Lung (tissue), 12 donors: ENCODE measurements around the gene FAM163B. TPM values are rescaled to one million over a fixed set of nuclear protein-coding genes. Genes with fewer than 3 reads are reported as not detected.

Experiments
- ATAC-seq: fragments of 200-7000 bp; cut with Tn5 transposase; one replicate; pipeline ENCODE4 v1.9.1; 2020; ENCODE audit warnings: moderate number of reproducible peaks; ENCODE audit not compliant: insufficient read depth, low FRiP score
- DNase-seq, 3 donors: peaks; one replicate each; pipeline ENCODE4 v3.0.0-alpha.2; 2013 to 2017
- H3K27ac ChIP-seq, 2 donors: one replicate each; pipeline ENCODE4 v1.5.1; 2013; ENCODE audit warnings: mild to moderate bottlenecking in 2 of 2, moderate library complexity in 2 of 2, control low read depth in 1 of 2, inconsistent platforms in 1 of 2, low read depth in 1 of 2, low read length in 1 of 2
- H3K27me3 ChIP-seq, 3 donors: one replicate each; pipeline ENCODE4 v1.5.1; 2013; ENCODE audit warnings: low read length in 2 of 3; ENCODE audit not compliant: control insufficient read depth in 3 of 3, insufficient read depth in 3 of 3
- H3K36me3 ChIP-seq, 4 donors: one replicate each; pipeline ENCODE4 v1.5.1; 2013; ENCODE audit warnings: low read length in 4 of 4, mild to moderate bottlenecking in 1 of 4, moderate library complexity in 1 of 4; ENCODE audit not compliant: control insufficient read depth in 4 of 4, insufficient read depth in 4 of 4
- H3K4me1 ChIP-seq, 5 donors: one replicate each; pipeline ENCODE4 v1.5.1; 2013; ENCODE audit warnings: low read length in 5 of 5, mild to moderate bottlenecking in 2 of 5, moderate library complexity in 1 of 5; ENCODE audit not compliant: control insufficient read depth in 5 of 5, insufficient read depth in 5 of 5
- H3K4me3 ChIP-seq: one replicate; pipeline ENCODE4 v1.5.1; 2013; ENCODE audit warnings: mild to moderate bottlenecking, control low read depth, moderate library complexity
- H3K9ac ChIP-seq, 2 donors: one replicate each; pipeline ENCODE4 v1.5.1; 2013; ENCODE audit warnings: low read length in 2 of 2, control low read depth in 1 of 2; ENCODE audit not compliant: insufficient read depth in 1 of 2
- H3K9me3 ChIP-seq, 4 donors: one replicate each; pipeline ENCODE4 v1.5.1; 2013; ENCODE audit warnings: low read length in 3 of 4, mild to moderate bottlenecking in 1 of 4, moderate library complexity in 1 of 4; ENCODE audit not compliant: control insufficient read depth in 4 of 4, insufficient read depth in 3 of 4
- CTCF ChIP-seq: IDR thresholded peaks from 2 replicates; pipeline ENCODE4 v1.5.1; 2012; ENCODE audit warnings: mild to moderate bottlenecking; ENCODE audit errors: control extremely low read depth, extremely low read depth
- WGBS, 2 donors: extraction: QIAGEN DNeasy Blood & Tissue Kit; methylation state at CpG; one replicate each; pipeline ENCODE4 v1.1.7; 2013; 5-methylcytosine and 5-hydroxymethylcytosine counted together
- polyA plus RNA-seq, 2 donors: library from polyadenylated mRNA; stranded (reverse); fragments of 200-250 nt; gene quantifications; one replicate each; pipeline ENCODE4 v1.2.1, GENCODE V29; 2013
- total RNA-seq, 2 donors: library from RNA; depleted of rRNA in 1 of 2; stranded (reverse); fragments of >200 nt in 1 of 2; gene quantifications; one replicate each; pipeline ENCODE4 v1.2.1, GENCODE V29; 2014 to 2021
- donor health status: control.
- donor health status: control.
- donor health status: Bipolar disorder and iron deficiency.
- donor health status: healthy.
- donor health status: DM: yes; HTN: yes; CAD: no.

The FAM163B gene
- total and polyA plus RNA-seq, 4 donors: 0.10 to 0.51 (median 0.16) TPM; not detected in 1

DNA sequence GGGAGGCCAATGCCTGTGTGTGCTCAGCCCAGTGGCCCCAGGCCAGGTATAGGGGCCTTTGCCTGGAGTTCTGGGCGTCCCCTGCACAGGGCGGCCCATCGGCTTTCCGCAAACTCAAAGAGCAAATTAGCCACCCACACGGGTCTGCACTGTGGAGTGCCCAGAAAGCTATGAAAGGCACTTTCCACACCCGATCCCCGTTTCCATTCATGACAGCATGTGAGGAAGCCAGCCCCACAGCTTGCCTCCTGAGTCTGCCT, 32.1 kb upstream of the FAM163B start:
- no peak overlapping the region for H3K9ac ChIP-seq
- H3K4me1 ChIP-seq: peaks cover 0 to 6% (median 0%) of the 10 kb centered on the region in 5 donors
- TF ChIP-seq CTCF: no peak
- H3K27ac ChIP-seq: no peak overlapping the region
- no peaks in the 10 kb centered on the region for H3K36me3 ChIP-seq
- no peak overlapping the region for H3K4me3 ChIP-seq
- no peaks in the 10 kb centered on the region for H3K27me3 ChIP-seq
- WGBS, 2 donors: 90 to 95% methylated on average over 7 of the region's 7 CpGs
- no peak for ATAC-seq
- no peak for DNase-seq
- H3K9me3 ChIP-seq: no peaks in the 10 kb centered on the region

GRCh38 chr9:133640580-133641395, 31.6 kb upstream of the FAM163B start:
- Histone ChIP-seq H3K9ac (no peak overlapping the region), H3K4me3 (no peak overlapping the region), H3K27ac (no peak overlapping the region), H3K27me3 (no peaks in the 10 kb centered on the region), H3K4me1 (peaks cover 0 to 6% (median 0%) of the 10 kb centered on the region in 5 donors), H3K36me3 (no peaks in the 10 kb centered on the region), H3K9me3 (no peaks in the 10 kb centered on the region)
- ATAC-seq (no peak), DNase-seq (no peak)
- WGBS, 2 donors: 86% methylated on average over 13 of the region's 13 CpGs
- no peak for TF ChIP-seq CTCF

GRCh38 chr9:133640160-133640559, 31.0 kb upstream of the FAM163B start:
- WGBS, 2 donors: 88 to 94% methylated on average over 7 of the region's 7 CpGs

More at GRCh38 chr9:133640160-133640559, 31.0 kb upstream of the FAM163B start:
- Histone ChIP-seq H3K9ac (no peak overlapping the region), H3K36me3 (no peaks in the 10 kb centered on the region), H3K27ac (no peak overlapping the region), H3K9me3 (no peaks in the 10 kb centered on the region), H3K27me3 (no peaks in the 10 kb centered on the region), H3K4me1 (peaks cover 0 to 8% (median 0%) of the 10 kb centered on the region in 5 donors), H3K4me3 (no peak overlapping the region)
- ATAC-seq: no peak
- no peak for TF ChIP-seq CTCF
- no peak for DNase-seq
